GM12874 (cell line): ENCODE results near the gene NOD1.
A peak's percentile ranks its signal among the peaks of the same experiment; 100 is the strongest.

Experiments
- TF ChIP-seq, protein P1 (sequence below): IDR thresholded peaks from 2 replicates; pipeline ENCODE4 v1.5.1; 2011; ENCODE audit warnings: low read depth, mild to moderate bottlenecking, control low read depth, low read length, moderate library complexity; ENCODE audit not compliant: insufficient read depth

Gene NOD1

GRCh38 chr7:30447466-30447865 lies 31.1 kb downstream of the NOD1 start:
- TF ChIP-seq, protein P1, sequence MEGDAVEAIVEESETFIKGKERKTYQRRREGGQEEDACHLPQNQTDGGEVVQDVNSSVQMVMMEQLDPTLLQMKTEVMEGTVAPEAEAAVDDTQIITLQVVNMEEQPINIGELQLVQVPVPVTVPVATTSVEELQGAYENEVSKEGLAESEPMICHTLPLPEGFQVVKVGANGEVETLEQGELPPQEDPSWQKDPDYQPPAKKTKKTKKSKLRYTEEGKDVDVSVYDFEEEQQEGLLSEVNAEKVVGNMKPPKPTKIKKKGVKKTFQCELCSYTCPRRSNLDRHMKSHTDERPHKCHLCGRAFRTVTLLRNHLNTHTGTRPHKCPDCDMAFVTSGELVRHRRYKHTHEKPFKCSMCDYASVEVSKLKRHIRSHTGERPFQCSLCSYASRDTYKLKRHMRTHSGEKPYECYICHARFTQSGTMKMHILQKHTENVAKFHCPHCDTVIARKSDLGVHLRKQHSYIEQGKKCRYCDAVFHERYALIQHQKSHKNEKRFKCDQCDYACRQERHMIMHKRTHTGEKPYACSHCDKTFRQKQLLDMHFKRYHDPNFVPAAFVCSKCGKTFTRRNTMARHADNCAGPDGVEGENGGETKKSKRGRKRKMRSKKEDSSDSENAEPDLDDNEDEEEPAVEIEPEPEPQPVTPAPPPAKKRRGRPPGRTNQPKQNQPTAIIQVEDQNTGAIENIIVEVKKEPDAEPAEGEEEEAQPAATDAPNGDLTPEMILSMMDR: no peak

DNA sequence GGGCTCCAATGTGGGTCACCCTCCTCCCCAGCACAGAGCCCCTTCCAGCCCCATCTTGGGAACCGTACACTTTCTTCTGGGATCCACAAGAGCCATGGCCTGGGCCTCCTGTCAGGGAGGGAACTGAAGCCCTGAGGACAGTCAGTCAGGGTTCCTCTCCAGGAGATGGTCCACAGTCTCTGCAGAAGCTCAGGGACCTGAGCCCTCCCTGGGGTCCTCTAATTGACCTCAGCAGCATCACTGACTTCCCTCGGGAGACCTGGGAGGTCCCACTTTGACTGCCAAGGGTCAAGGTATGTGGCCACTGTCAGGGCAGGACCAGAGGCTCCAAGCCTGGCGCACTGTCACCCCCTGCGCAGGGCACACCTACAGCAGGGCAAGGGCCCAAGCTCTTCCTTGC lies 32.3 kb downstream of the NOD1 start:
- TF ChIP-seq, protein P1: no peak

GRCh38 chr7:30445770-30446169 lies 32.8 kb downstream of the NOD1 start:
- TF ChIP-seq, protein P1: peak; percentile 81

DNA sequence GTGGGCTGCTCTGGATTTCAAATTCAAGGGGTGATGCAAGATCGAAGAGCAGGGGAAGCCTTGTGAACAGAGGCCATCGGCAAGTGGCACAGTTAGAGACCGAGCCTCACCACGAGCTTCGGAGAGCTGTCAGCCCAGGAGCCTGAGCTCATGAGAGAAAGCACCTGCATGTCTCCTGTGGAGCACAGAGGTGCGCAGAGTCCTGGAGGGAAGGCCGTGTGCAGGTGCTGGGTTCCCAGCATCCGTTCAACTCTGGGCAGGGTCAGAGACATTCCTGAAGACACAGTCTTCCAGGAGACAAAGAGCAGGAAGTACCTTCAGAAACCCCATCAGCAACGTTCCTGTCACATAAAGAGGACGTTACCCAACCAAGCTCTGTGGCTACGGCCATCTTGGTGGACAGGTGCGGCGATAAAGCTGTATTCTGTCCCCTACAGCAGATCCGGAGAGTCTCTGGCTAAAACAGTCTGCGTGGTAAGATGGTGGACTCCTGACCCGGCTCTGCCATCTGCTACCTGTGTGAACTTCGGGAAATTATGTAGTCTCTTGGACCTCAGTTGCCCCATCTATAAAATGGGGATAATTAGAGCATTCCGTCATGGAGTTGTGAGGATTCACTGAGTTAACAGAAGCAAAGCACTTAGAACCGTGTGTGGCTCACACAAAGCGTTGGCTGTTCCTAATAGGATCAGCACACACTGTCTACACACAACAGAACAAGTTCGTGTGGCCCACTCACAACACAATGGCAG lies 40.6 kb downstream of the NOD1 start:
- TF ChIP-seq, protein P1: no peak

DNA sequence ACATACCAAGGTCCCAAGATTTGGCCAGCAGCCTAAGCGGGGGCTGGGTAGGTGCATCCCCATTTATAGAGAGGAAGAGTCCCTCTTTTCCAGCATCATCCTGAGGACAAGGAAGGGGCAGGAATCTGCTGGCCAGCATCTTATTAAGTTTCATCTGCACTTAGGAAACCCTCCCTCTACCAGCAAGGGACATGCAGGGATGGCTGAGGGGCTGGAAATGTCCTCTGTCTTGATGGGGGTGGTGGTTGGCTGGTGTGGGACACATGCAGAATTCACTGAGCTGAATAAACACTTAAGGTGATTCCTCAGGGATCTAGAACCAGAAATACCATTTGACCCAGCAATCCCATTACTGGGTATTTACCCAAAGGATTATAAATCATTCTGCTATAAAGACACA lies 42.1 kb downstream of the NOD1 start:
- TF ChIP-seq, protein P1: no peak

DNA sequence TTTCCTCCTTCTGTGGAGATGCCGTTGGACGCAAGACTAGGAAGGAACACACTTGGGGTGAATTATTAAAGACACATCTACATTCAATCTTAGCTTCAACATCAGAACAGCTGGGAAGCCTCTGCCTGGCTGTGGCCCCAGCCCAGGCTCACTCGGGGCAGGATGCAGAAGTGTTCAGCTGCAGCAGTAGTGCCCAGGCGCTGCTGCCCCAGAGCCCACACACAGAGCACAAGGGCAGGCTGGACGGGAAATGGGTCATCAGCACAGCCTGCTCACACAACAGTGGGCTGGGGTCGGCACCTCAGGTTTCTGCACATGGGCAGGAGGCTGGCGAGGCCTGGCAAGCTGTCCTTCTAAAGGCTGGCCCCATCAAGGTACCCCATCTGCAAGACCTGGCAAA lies 42.5 kb downstream of the NOD1 start:
- TF ChIP-seq, protein P1: no peak

- TF ChIP-seq, protein P1: no peak
These were observed 44.3 kb downstream of the NOD1 start for GRCh38 chr7:30434140-30434799.
